DOHH2 (cell line): ENCODE data around the gene MGMT.

ENCODE experiments used
- H3F3A ChIP-seq: fragments of 200-600 bp; sonication (generic), shearing (Covaris generic); 2 replicates; pipeline ENCODE4 v1.6.0; 2016; ENCODE audit warnings: antibody characterized with exemption, mild to moderate bottlenecking; ENCODE audit not compliant: control insufficient read depth, insufficient read depth
- H3K27ac ChIP-seq: fragments of 200-600 bp; sonication (generic); 2 replicates; pipeline ENCODE4 v1.5.1; 2014; ENCODE audit warnings: low read depth, mild to moderate bottlenecking, low read length, moderate library complexity
- H3K27me3 ChIP-seq: fragments of 200-600 bp; sonication (generic); 2 replicates; pipeline ENCODE4 v1.6.1; 2014; ENCODE audit warnings: mild to moderate bottlenecking, low read length, mixed read lengths; ENCODE audit not compliant: control insufficient read depth
- H3K36me3 ChIP-seq: fragments of 200-600 bp; sonication (generic); 2 replicates; pipeline ENCODE4 v1.6.1; 2014; ENCODE audit warnings: mild to moderate bottlenecking, low read length, moderate library complexity, mixed read lengths; ENCODE audit not compliant: control insufficient read depth
- H3K4me1 ChIP-seq: fragments of 200-600 bp; sonication (generic); 2 replicates; pipeline ENCODE4 v1.6.1; 2014; ENCODE audit warnings: mild to moderate bottlenecking, low read length, mixed read lengths; ENCODE audit not compliant: control insufficient read depth
- H3K4me2 ChIP-seq: fragments of 200-600 bp; sonication (generic); 2 replicates; pipeline ENCODE4 v1.6.0; 2014; ENCODE audit warnings: mild to moderate bottlenecking, low read length, moderate library complexity
- H3K4me3 ChIP-seq: fragments of 200-600 bp; sonication (generic); 2 replicates; pipeline ENCODE4 v1.5.1; 2014; ENCODE audit warnings: mild to moderate bottlenecking, low read length, mixed read lengths
- H3K79me2 ChIP-seq: fragments of 200-600 bp; sonication (generic); 2 replicates; pipeline ENCODE4 v1.6.1; 2014; ENCODE audit warnings: mild to moderate bottlenecking, low read length, mixed read lengths; ENCODE audit not compliant: control insufficient read depth
- H3K9me2 ChIP-seq: fragments of 200-600 bp; sonication (generic); replicated peaks from 2 replicates; pipeline ENCODE4 v1.6.1; 2014; ENCODE audit warnings: mild to moderate bottlenecking, low read length, mixed read lengths; ENCODE audit not compliant: control insufficient read depth
- H3K9me3 ChIP-seq: fragments of 200-600 bp; sonication (generic); 2 replicates; pipeline ENCODE4 v1.6.1; 2014; ENCODE audit warnings: antibody characterized with exemption, low read length, mixed read lengths; ENCODE audit not compliant: control insufficient read depth, insufficient read depth
- H4K20me1 ChIP-seq: fragments of 200-600 bp; sonication (generic); 2 replicates; pipeline ENCODE4 v1.6.0; 2014; ENCODE audit warnings: low read depth, mild to moderate bottlenecking, antibody characterized with exemption, low read length, moderate library complexity; ENCODE audit not compliant: control insufficient read depth, insufficient read depth
- EZH2phosphoT487 ChIP-seq: fragments of 200-600 bp; sonication (generic); IDR thresholded peaks from 2 replicates; pipeline ENCODE4 v1.6.1; 2017; ENCODE audit warnings: borderline replicate concordance, mild to moderate bottlenecking, antibody characterized with exemption, low read length, moderate library complexity, mixed read lengths
- TF ChIP-seq, protein P1 (sequence below): fragments of 200-600 bp; sonication (generic); IDR thresholded peaks from one replicate; pipeline ENCODE4 v1.5.1; 2014; ENCODE audit warnings: antibody characterized with exemption, mild to moderate bottlenecking, low read depth, low read length; ENCODE audit not compliant: poor library complexity, severe bottlenecking

The MGMT gene

DNA sequence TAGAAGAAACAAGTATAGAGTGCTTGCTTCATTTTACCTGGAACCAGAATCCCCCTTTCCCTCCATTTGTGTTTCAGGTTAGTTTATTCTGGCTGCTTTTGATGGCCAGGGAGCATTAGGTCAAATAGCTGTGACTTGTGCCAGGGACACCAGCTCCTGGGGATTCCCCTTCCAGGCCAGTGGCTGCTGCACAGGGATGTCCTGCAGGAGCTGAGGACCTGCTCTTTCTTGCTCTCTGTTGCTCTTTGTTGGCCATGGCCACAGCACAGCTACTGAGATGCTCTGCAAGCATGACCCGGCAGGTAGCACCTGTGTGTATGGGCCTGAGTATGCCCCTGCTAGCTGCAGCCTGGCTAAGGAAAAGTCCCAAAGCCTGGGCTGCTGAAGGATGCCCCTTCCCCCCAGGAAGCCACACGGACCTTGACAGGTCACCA, 288.1 kb downstream of the MGMT start:
- Histone ChIP-seq H3K4me2 (no peak overlapping the region), H3K9me3 (0 out of 2 replicates have a peak, but pooled peaks cover 5% of the 10 kb centered on the region), H3K9me2 (no peaks in the 10 kb centered on the region), H3F3A (no peaks in the 10 kb centered on the region), H3K27ac (no peak overlapping the region), H3K36me3 (no peaks in the 10 kb centered on the region; the same call in 1 of the 2 replicates), H3K27me3 (no peaks in the 10 kb centered on the region), H3K4me1 (no peaks in the 10 kb centered on the region), H3K4me3 (no peak overlapping the region), H3K79me2 (no peaks in the 10 kb centered on the region), H4K20me1 (no peaks in the 10 kb centered on the region)
- TF ChIP-seq, protein P1, sequence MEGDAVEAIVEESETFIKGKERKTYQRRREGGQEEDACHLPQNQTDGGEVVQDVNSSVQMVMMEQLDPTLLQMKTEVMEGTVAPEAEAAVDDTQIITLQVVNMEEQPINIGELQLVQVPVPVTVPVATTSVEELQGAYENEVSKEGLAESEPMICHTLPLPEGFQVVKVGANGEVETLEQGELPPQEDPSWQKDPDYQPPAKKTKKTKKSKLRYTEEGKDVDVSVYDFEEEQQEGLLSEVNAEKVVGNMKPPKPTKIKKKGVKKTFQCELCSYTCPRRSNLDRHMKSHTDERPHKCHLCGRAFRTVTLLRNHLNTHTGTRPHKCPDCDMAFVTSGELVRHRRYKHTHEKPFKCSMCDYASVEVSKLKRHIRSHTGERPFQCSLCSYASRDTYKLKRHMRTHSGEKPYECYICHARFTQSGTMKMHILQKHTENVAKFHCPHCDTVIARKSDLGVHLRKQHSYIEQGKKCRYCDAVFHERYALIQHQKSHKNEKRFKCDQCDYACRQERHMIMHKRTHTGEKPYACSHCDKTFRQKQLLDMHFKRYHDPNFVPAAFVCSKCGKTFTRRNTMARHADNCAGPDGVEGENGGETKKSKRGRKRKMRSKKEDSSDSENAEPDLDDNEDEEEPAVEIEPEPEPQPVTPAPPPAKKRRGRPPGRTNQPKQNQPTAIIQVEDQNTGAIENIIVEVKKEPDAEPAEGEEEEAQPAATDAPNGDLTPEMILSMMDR, result no peak
- no peak for TF ChIP-seq EZH2phosphoT487

DNA sequence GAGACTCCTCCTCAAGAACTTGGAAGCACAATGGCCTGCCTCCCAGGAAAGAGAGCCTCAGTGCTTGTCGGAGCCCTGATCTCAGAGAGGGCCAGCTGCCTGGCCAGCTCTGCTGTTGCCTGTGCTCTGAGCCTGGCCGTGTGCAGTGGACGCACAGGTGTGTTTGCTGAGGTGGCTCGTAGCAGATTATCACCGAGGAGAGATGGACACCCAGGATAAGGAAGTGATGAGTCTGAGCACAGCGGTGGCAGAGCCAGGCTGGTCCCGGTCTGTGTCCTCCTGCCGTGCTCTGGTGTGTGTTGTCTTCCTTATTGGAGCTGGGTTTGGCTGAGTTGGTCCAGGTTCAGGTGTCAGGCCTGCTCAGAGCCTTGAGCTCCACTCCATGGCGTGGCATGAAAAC, 288.6 kb downstream of the MGMT start:
- H3K9me2 ChIP-seq, result no peaks in the 10 kb centered on the region
- no peaks in the 10 kb centered on the region for H3K27me3 ChIP-seq
- TF ChIP-seq EZH2phosphoT487, result no peak
- TF ChIP-seq, protein P1, result no peak
- no peaks in the 10 kb centered on the region for H3F3A ChIP-seq
- H3K4me2 ChIP-seq, result no peak overlapping the region
- no peaks in the 10 kb centered on the region for H3K4me1 ChIP-seq
- H4K20me1 ChIP-seq, result no peaks in the 10 kb centered on the region
- H3K79me2 ChIP-seq, result no peaks in the 10 kb centered on the region
- no peak overlapping the region for H3K4me3 ChIP-seq
- H3K27ac ChIP-seq, result no peak overlapping the region
- no peaks in the 10 kb centered on the region; the same call in 1 of the 2 replicates for H3K36me3 ChIP-seq
- H3K9me3 ChIP-seq, result 0 out of 2 replicates have a peak, but pooled peaks cover 5% of the 10 kb centered on the region

- Histone ChIP-seq H3K9me2 (no peaks in the 10 kb centered on the region), H3K36me3 (no peaks in the 10 kb centered on the region; the same call in 1 of the 2 replicates), H3F3A (no peaks in the 10 kb centered on the region), H3K27ac (no peak overlapping the region), H3K4me1 (no peaks in the 10 kb centered on the region), H3K9me3 (no peaks in the 10 kb centered on the region), H4K20me1 (no peaks in the 10 kb centered on the region), H3K4me2 (no peak overlapping the region), H3K79me2 (no peaks in the 10 kb centered on the region), H3K27me3 (no peaks in the 10 kb centered on the region), H3K4me3 (no peak overlapping the region)
- TF ChIP-seq, protein P1, result no peak
- TF ChIP-seq EZH2phosphoT487, result no peak
Measured at GRCh38 chr10:129756912-129757901, 290.2 kb downstream of the MGMT start.
